ENCODE measurements around the gene FAM216B. TPM values are rescaled to one million over a fixed set of nuclear protein-coding genes. Genes with fewer than 3 reads are reported as not detected.

Gene FAM216B
- total RNA-seq, 1 experiment from 2014 or later, result not detected

GRCh38 chr13:42808341-42808940, 27.1 kb downstream of the FAM216B start:
- no peak overlapping the region for H3T11ph ChIP-seq (ENCODE audit: low read length)

More at GRCh38 chr13:42808341-42808940, 27.1 kb downstream of the FAM216B start:
- Histone ChIP-seq H2AK5ac (ENCODE audit: insufficient read length, low read length) (no peak overlapping the region), H3K14ac (ENCODE audit: insufficient read depth, low read length) (no peak overlapping the region), H3K4ac (ENCODE audit: low read depth, low read length) (no peak overlapping the region), H3K56ac (ENCODE audit: insufficient read length, low read depth, low read length) (no peak overlapping the region), H2BK120ac (ENCODE audit: low read depth, low read length, poor library complexity, severe bottlenecking) (no peak overlapping the region), H4K20me1 (ENCODE audit: control insufficient read depth, insufficient read depth, insufficient read length) (no peaks in the 10 kb centered on the region), H4K8ac (replicated peaks; ENCODE audit: insufficient read length, low read depth, low read length) (no peak overlapping the region), H3K18ac (ENCODE audit: insufficient read length, low read depth, low read length) (no peak overlapping the region), H3K9ac (ENCODE audit: extremely low read depth, insufficient read length, low read length) (no peak overlapping the region), H3K23ac (ENCODE audit: insufficient read length, low read depth, low read length) (no peak overlapping the region), H2AFZ (ENCODE audit: low read length) (no peak overlapping the region), H3K9me3 (ENCODE audit: control insufficient read depth, low read depth, low read length) (no peaks in the 10 kb centered on the region), H2BK20ac (ENCODE audit: low read depth, low read length, poor library complexity, severe bottlenecking) (no peak overlapping the region), H3K79me1 (ENCODE audit: insufficient read depth, low read depth, low read length, poor library complexity, severe bottlenecking) (no peaks in the 10 kb centered on the region), H2BK5ac (ENCODE audit: insufficient read length, low read length) (no peak overlapping the region), H4K5ac (ENCODE audit: insufficient read length, low read depth, low read length) (no peak overlapping the region), H3K27ac (ENCODE audit: insufficient read length, low read depth, low read length) (no peak overlapping the region), H3K4me2 (ENCODE audit: insufficient read depth, insufficient read length, low read length) (no peak overlapping the region), H3K27me3 (ENCODE audit: insufficient read depth, low read length) (no peaks in the 10 kb centered on the region; the same call in 1 of the 2 replicates), H2BK12ac (ENCODE audit: insufficient read length, low read depth, low read length) (no peak overlapping the region), H2BK15ac (ENCODE audit: low read depth, low read length) (no peak overlapping the region), H3K4me1 (ENCODE audit: insufficient read depth, low read length) (no peaks in the 10 kb centered on the region), H4K91ac (ENCODE audit: insufficient read length, low read depth, low read length) (no peak overlapping the region), H3K23me2 (ENCODE audit: insufficient read length, low read depth, low read length, poor library complexity, severe bottlenecking) (no peaks in the 10 kb centered on the region), H3K79me2 (ENCODE audit: insufficient read depth, low read length) (no peaks in the 10 kb centered on the region)
- TF ChIP-seq CTCF (conservative IDR thresholded peaks at IDR 0.05), result no peak
- no peak overlapping the region for H3K27ac Mint-ChIP-seq
- WGBS (ENCODE audit: extremely low coverage, insufficient read length, low lambda C conversion rate), result no CpG with 5 or more reads among the region's 5 CpGs
- peaks cover 0 to 3% of the 10 kb centered on the region in 2 experiments; a peak in 2 of 5 replicates for H3K9me3 Mint-ChIP-seq
- no peak for DNase-seq
- H3K36me3 Mint-ChIP-seq (ENCODE audit: insufficient read depth in 1 of 3, low read depth in 3 of 3), result peaks cover 2 to 6% (median 4%) of the 10 kb centered on the region in 3 experiments; a peak in 5 of 7 replicates
- H3K4me1 Mint-ChIP-seq, result no peaks in the 10 kb centered on the region
- no peaks in the 10 kb centered on the region for H3K27me3 Mint-ChIP-seq (ENCODE audit: low read depth)
- H3K4me3 Mint-ChIP-seq, result no peak overlapping the region

Data from H9 (cell line).